ENCODE data around the gene CRABP2.

DNA sequence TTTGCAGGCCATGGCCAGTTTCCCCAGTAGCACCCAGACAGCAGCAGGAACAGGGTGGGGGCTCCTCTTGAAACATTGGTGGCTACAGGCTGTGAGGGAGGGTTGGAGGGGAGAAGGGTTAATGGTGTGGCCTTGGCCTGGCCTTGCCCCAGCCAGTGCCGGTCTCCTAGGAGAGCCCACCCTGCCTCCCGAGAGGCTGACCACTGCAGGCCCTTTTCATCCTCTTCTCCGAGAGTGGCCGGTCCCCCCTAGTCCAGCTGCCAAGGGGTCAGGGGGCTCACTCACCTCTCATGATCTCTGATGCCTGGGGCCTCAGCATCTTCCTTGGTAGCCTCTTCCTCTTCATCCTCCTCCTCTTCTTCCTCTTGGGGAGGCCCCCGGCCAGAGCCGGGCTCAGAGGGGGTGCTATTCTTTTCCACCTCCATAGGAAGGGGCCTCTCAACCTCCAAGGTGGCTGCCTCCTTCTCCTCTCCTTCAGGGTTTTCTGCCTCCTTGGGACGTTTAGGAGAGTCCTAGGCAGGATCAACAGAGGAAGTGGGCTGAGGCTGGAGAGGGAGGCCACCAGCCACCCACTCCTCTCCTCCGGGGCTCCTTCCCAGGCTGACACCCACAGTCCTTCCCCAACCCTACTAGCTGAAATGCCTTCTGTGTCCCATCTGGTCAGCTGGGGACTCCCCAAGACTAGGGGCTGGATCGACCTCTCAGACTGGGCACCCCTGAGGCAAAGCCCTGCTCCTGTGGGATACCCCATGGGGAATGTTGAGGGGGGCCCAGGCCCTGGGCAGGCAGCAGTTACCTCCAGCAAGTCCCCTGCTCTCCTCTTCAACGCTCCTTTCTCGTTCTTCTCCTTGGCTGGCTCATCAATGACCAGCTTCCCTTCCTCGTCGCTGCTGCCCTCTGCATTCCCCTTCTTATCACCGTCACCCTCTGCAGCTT lies 38.3 kb upstream of the CRABP2 start:
- TF ChIP-seq TCF7 (IDR thresholded peaks at IDR 0.05; ENCODE audit: borderline replicate concordance) (no peak), SIN3A (IDR thresholded peaks at IDR 0.05; ENCODE audit: low read depth, low read length) (no peak), POLR2AphosphoS5 (IDR thresholded peaks at IDR 0.05; ENCODE audit: low read length) (no peak), EZH2 (IDR thresholded peaks at IDR 0.05; ENCODE audit: borderline replicate concordance, control insufficient read depth, low read depth, low read length) (no peak), JUND (IDR thresholded peaks at IDR 0.05; ENCODE audit: low read depth, low read length) (no peak), BRCA1 (IDR thresholded peaks at IDR 0.05; ENCODE audit: low read depth, low read length) (no peak)
- TF ChIP-seq, protein P1, sequence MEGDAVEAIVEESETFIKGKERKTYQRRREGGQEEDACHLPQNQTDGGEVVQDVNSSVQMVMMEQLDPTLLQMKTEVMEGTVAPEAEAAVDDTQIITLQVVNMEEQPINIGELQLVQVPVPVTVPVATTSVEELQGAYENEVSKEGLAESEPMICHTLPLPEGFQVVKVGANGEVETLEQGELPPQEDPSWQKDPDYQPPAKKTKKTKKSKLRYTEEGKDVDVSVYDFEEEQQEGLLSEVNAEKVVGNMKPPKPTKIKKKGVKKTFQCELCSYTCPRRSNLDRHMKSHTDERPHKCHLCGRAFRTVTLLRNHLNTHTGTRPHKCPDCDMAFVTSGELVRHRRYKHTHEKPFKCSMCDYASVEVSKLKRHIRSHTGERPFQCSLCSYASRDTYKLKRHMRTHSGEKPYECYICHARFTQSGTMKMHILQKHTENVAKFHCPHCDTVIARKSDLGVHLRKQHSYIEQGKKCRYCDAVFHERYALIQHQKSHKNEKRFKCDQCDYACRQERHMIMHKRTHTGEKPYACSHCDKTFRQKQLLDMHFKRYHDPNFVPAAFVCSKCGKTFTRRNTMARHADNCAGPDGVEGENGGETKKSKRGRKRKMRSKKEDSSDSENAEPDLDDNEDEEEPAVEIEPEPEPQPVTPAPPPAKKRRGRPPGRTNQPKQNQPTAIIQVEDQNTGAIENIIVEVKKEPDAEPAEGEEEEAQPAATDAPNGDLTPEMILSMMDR (IDR thresholded peaks at IDR 0.05 in 2 of 3, conservative IDR thresholded peaks at IDR 0.05 in 1 of 3; ENCODE audit: control insufficient read depth in 2 of 3, extremely low read depth in 1 of 3, insufficient read depth in 1 of 3, low read depth in 3 of 3, low read length in 3 of 3), result no peak
- TF ChIP-seq, protein P2, sequence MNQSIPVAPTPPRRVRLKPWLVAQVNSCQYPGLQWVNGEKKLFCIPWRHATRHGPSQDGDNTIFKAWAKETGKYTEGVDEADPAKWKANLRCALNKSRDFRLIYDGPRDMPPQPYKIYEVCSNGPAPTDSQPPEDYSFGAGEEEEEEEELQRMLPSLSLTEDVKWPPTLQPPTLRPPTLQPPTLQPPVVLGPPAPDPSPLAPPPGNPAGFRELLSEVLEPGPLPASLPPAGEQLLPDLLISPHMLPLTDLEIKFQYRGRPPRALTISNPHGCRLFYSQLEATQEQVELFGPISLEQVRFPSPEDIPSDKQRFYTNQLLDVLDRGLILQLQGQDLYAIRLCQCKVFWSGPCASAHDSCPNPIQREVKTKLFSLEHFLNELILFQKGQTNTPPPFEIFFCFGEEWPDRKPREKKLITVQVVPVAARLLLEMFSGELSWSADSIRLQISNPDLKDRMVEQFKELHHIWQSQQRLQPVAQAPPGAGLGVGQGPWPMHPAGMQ (IDR thresholded peaks at IDR 0.05; ENCODE audit: borderline replicate concordance), result no peak
- TF ChIP-seq, protein P3, sequence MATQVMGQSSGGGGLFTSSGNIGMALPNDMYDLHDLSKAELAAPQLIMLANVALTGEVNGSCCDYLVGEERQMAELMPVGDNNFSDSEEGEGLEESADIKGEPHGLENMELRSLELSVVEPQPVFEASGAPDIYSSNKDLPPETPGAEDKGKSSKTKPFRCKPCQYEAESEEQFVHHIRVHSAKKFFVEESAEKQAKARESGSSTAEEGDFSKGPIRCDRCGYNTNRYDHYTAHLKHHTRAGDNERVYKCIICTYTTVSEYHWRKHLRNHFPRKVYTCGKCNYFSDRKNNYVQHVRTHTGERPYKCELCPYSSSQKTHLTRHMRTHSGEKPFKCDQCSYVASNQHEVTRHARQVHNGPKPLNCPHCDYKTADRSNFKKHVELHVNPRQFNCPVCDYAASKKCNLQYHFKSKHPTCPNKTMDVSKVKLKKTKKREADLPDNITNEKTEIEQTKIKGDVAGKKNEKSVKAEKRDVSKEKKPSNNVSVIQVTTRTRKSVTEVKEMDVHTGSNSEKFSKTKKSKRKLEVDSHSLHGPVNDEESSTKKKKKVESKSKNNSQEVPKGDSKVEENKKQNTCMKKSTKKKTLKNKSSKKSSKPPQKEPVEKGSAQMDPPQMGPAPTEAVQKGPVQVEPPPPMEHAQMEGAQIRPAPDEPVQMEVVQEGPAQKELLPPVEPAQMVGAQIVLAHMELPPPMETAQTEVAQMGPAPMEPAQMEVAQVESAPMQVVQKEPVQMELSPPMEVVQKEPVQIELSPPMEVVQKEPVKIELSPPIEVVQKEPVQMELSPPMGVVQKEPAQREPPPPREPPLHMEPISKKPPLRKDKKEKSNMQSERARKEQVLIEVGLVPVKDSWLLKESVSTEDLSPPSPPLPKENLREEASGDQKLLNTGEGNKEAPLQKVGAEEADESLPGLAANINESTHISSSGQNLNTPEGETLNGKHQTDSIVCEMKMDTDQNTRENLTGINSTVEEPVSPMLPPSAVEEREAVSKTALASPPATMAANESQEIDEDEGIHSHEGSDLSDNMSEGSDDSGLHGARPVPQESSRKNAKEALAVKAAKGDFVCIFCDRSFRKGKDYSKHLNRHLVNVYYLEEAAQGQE (IDR thresholded peaks at IDR 0.05; ENCODE audit: low read depth, low read length), result no peak
- TF ChIP-seq, protein P4, sequence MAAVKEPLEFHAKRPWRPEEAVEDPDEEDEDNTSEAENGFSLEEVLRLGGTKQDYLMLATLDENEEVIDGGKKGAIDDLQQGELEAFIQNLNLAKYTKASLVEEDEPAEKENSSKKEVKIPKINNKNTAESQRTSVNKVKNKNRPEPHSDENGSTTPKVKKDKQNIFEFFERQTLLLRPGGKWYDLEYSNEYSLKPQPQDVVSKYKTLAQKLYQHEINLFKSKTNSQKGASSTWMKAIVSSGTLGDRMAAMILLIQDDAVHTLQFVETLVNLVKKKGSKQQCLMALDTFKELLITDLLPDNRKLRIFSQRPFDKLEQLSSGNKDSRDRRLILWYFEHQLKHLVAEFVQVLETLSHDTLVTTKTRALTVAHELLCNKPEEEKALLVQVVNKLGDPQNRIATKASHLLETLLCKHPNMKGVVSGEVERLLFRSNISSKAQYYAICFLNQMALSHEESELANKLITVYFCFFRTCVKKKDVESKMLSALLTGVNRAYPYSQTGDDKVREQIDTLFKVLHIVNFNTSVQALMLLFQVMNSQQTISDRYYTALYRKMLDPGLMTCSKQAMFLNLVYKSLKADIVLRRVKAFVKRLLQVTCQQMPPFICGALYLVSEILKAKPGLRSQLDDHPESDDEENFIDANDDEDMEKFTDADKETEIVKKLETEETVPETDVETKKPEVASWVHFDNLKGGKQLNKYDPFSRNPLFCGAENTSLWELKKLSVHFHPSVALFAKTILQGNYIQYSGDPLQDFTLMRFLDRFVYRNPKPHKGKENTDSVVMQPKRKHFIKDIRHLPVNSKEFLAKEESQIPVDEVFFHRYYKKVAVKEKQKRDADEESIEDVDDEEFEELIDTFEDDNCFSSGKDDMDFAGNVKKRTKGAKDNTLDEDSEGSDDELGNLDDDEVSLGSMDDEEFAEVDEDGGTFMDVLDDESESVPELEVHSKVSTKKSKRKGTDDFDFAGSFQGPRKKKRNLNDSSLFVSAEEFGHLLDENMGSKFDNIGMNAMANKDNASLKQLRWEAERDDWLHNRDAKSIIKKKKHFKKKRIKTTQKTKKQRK (IDR thresholded peaks at IDR 0.05; ENCODE audit: low read depth, low read length), result no peak

Data from GM12878 (cell line).